ENCODE results near the gene IGFN1.
"Not testable (repeated sequence)": the region's sequence is repeated elsewhere in the genome, so short reads cannot be mapped to it uniquely, and the experiment has no call there.

IGFN1 gene

DNA sequence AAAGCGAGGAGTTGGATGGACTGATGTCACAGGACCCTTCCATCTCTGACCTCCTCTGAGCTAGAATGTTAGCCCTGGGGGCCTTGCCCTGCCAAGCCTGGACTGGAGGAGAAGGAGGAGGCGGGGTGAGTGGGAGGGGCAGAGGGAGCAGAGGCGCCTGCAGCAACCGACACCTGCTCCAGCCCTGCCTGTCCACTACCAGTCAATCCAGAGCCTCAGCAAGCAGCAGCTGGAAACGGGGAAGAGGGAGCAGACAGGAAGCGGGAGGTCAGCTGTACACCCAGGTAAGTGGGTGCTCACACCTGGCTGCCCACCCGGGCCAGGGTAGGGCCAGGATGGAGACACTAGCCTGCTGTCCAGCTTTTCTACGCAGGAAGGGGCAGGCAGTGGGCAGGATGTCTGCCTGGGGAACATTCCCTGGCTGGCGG, at the start of gene IGFN1:
IGFN1 (plus strand) TSS at position 201 of the 428 bp plus-strand sequence. CDS start 2,470 bp downstream, outside the sequence.
- DNase-seq, result no peak

DNA sequence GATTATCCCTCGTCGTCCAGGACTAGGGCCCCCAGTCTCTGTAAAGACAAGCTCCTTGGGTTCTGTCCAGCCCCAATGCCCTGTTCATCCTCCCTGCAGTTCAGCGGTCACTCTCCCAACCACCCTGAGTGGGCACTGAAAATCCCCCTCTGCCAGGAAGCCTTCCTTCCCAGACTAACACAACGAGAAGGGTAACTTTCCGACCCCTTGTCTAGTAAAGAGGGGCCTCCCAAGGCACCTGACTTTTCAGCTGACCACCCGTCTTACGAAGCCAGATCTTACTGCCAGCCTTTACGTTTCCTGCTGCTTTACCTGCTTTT, 49.7 kb upstream of the IGFN1 start:
- no peak for DNase-seq

DNA sequence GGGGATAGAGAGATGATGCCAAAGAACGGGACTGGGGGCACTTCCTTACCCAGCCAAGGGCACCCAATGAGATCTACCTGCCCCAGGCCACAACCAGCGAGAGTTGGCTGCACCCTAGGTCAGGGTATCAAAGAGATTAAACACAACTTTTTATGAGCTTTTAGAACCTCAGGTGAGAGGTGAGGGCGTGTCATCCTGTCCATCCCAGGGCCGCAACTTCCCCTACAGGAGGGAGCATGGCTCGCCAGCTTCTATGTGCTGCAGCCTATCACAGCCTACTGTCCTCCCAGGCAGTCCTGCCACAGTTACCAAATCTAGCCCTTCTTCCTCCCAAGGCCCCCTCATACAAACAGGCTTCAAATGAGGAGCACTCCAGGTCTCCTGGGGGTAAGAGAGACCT, 49.2 kb upstream of the IGFN1 start:
- DNase-seq, result no peak

DNA sequence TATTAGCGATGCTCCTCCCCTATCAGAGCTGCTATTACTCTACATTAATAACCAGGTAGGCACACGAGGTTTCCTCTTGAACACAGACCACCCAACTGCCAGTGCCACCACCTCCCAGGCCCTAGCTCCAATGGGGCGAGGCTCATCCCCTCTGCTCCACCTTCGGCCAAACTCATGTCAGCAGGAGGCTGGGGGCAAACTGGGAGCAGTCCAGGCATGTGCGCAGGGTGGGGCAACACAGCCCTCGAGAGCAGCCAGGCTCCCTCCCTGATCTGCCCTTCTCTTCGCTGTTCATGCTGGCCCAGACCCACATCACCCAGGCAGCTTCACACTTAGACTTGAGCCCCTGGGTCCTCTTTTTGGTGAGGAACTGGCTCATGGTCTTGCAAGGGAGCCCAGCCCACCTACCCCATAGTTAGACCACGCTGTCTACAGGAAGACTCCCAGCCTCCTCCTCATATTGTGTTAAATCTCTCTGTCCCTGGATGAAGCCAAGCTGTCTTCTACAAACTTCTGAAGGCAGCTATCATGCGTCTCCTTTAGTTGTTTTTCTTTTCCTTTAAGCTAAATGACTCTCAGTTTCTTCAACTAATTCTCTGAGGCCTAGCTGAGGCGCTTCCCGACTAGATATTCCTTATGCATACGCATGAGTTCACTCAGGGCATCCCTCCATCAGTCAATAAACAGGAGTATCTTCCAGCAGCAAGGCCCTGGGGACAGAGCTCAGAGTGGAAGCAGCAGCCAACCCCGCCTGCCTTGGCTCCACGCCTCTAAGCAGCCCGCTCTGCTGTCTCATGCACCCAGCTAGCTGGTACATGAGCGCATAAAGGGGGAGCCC, 48.4 kb upstream of the IGFN1 start:
- no peak for DNase-seq

DNA sequence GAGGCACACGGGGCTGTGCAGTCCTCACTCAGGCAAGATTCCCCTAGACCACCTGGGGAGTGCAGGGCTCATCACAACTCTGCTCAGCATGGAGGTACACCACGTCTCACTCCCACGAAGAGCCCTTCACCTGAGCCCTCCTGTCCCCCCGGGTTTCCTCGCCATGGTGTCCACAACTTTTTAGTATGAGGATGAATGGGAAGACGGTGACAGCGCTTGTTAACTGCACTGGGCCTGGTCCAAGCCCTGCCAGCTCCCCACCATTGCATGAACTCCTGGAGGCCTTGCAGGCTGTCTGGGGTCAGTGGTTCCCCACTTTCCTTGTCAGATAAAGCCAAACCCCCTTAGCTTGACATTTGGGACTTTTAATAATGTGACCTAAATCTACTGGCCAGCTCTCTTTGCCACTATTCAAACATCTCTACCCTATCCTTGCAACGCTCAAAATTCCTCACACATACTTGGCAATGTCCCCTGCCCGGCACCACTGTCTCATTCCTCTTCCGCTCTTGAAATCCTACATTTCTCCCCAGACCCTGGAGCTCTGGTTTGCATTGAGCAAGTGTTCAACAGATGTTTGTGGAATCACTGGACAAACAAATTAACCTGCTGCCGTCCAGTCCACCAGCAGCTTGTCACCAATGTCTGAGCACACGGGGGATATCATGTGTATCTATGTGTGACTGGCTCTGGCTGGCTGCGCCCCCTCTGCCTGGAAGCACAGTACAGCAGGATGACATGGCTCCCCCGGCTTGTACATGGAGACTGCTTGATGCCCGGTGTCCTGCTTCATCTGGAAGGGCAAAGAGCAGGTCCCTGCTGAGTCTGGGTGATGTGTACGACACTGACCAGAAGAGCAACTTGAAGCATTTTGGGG, 47.5 kb upstream of the IGFN1 start:
- no peak for DNase-seq

DNA sequence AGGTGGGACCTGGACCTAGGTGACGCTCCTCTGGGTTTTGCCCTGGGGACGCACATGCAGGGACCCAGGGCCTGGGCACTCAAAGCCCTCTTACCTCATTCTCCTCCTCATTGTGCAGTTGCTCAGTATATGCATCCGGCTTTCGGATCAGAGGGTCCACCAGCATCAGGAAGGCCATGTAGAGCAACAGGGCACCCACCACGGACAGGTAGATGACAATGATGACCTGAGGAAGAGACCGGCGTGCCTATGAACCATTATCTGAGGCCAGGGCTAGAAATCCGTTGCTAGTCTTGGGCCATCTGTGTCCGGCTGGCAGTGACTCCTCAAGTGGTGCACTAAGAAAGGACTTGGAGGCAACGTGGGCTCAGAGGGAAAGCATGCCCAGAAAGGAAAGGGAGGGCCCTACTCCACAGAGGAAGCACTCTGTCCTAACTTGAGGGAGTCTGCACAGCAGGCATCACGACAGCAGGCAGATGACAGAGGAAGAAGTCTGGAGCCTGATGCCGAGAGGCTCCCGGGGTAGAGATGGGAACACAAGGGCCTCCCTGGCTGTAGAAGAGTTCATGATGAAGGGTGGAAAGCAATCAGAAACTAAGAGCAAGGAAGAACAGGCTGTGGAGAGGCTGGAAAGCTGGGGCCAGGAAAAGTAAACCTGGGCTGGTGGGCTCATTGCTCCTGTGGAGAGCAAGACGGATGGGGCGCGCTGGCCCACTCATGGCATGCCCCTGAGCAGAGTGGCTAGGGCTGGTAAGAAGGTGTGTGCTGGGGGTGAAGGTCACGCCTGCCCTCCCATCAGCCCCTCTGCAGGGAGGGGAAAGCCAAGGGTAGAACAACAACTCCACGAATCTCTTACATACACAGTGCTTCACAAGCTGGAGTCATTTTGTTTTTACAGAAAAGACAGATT, 46.6 kb upstream of the IGFN1 start:
- no peak for DNase-seq

DNA sequence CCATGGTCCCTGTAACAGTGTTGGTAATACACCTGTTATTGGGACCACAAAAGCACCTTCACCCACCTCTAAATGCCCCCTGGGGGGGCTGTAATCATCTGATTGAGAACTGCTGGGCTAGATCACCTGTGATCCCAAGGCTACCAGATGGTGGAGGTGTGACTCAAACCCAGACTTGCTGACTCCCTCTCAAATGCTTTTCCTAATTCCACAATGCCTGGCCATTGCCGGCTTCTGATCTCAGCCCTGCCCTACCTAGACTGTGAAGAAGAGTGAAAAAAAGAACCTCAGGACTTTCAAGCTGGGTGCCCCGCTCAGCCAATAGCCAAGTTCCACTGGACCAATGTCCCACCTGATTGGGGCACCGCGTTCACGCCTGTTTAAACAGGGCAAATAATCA, 45.9 kb upstream of the IGFN1 start:
- no peak for DNase-seq

DNA sequence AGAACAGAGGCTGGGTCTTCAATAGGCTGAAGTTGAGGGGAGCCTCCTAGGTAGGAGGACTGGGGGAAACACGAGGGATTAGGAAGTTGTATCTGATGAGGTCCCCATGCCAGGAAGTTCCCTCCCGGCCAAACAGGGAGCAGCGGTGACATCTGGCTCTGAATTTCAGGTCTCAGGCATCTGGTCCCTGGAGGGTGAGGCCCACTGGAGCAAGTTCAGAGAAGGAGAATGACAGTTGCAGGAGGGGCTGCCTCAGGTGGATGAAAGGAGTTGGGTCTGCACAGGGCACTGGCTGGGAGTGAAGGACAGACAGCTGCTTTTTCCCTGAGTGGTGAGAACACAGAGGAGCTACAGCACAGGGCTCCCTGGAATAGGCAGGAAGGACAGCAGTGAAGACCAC, 45.5 kb upstream of the IGFN1 start:
- DNase-seq, result no peak

DNA sequence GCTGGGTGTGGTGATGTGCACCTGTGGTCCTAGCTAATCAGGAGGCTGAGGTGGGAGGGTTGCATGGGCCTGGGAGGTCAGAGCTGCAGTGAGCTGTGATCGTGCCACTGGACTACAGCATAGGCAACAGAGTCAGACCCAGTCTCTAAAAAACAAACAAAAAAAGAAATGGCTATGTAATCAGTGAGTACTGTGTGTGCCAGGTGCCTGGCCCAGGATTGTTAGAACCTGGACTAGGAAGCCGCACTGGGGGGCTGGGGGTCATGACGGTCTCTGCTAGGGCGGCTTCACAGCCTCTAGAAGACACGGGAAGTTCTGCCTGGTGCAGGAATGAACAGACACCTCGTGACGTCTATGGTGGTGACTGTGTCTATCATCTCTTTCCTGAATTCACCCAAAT, 44.8 kb upstream of the IGFN1 start:
- DNase-seq, result no peak

DNA sequence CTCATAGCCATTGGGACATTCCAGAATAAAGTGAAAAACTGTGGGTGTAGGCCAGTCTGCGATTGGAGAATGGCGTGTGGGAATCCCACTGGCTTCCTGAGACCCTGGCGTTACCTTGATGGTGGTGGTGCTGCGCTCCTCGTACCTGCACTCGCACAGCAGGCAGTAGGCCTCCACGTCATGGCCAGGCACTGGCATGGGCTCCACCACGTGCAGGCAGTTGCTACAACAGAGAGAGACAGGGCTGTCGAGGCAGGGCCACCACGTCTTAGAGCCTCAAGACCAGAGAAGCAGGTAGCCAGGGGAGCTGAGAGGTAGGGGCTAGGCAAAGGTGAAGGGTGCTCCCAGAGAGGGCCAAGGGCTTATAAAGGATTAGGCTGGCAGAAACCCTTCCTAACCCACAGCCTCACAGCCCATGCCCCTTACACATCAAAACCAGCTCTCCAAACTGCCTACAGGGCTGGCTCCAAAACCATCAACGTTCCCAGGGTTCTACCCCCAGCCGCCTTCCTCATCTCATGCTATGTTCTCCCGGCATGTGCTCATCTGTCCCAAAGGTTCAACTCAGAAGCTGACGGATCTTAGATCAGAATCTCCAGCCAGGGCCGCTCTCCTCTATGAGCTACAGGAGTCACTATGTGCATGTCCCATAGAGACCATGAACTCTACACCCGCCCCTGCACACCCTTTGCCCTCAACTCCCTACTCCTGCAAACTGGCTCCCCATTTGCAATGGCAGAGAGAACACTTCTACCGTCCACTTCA, 43.8 kb upstream of the IGFN1 start:
- no peak for DNase-seq

DNA sequence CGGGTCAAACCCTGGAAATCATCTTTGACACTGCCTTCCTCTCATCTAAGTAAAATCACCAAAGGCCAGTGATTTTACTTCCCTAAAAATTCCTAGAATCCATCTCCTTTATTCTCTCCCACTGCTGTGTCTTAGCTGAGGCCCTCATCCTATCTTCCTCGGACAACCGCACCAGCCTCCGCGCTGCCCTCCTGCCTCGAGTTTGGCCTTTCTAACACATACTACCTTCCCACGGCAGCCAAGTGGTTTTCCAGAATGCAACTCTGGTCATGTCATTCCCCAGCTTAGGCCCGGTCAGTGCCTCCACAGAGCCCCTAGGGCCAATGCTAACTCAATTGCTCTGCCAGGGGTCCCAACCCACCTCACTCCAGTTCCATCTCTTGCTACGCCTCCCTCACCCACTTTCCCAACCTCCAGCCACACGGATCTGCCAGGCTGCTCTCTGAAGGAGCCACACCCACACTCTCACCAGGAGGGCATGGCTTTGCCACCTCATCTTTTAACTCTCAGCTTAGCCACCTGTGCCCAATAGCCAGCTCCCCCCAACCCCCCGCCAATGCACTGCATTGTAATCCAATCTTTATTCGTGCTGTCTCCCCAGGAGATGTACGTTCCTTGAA, 43.1 kb upstream of the IGFN1 start:
- no peak for DNase-seq

DNA sequence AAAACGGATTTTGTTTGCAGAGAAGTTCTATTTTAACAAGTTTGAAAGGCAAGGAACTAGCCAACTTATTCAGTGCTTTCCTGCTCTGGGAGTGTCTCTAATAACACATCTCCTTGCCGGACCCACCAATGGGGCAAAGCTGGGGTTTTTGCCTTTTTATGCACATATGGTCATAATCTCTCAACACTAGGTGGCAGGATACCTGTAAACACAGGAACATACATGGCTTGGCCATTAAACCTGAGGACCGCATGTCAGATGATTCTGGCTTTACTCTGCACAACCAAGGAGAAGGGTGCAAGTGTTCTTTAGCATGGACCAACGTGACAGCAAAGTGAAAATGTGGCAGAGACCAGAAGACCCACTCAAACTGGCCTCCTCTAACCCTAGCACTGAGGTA, 41.2 kb upstream of the IGFN1 start:
- DNase-seq, result peak; percentile 50

DNA sequence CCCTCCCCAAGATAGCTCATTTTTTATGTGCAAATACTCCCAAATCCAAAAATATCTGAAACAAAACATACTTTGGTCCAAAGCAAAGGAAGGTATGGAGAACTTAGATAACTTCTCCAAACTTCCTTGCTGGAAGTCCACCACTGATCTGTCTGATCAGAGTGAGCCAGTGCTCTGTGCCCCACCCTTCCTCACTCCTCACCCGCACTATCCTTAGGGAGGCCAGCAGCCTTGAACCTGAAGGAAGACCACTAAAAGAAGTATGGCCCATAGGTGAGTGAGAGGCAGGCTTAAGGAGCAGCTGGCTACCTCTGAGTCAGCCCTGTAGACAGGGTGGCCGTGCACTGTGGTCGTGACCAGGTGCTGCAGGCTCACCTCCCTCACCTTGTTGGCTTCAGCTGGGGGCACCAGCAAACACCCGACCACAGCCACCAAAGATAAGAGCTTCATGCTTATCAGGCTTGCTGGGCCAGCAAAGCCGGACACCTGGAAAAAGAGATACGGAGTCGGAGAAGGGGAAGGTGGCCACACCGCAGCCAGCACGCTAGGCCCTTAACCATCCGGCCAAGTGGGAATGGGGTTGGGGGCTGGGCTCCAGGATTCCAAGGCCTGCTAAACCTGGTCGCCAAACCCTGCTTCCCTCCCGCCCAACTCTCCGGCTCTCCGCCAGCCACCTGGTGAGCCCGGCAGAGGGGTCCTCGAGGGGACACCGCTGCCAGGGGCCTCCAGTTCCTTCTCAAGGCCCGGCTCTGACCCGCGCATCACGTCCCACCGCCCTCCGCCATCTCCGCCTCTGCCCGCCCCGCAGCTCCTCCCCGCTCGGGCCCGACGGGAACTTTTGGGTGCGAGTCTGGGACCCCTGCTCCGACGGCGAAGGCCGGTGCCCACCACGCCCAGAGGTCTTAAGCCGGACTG, 36.9 kb upstream of the IGFN1 start:
- peak; percentile 67 for DNase-seq

DNA sequence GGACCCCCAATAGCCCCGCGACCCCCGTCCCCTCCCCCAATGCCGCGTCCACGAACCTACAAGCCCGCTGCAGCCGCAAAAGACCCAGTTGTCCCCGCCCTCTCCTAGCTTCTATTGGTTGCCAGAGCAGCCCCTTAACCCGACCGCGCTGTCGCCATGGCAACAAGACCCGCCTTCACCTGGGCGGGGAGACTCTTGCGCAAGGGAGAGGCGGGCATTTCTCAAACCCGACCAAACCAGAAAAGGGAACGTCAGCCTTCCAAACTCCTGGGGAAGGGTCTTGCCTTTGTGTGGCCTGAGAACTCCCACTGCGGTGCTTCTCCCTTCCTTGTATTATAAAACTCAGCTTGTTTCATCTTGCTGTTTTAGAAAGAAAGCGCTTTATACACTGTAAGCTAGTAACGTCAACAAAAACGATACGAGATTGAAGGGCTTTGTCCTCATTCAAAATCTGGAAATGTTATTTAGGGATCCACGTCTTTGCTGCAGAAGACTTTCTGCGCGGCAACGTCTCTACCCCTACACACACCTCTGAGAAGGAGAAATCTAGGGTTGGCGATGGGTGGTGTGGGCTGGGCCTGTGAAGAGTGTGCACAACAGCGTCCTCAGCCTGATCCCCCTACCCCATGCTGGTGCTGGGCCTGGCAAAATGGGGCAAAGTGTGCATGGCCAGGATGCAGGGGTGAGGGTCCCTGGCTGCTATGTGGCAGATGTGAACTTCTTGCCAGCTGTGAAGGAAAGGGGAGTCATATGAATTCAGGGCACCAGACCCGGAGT, 36.0 kb upstream of the IGFN1 start, which contains the start of gene TMEM9:
TMEM9 (minus strand) TSS at position 86 of the 777 bp plus-strand sequence. CDS start 551 bp downstream, outside the sequence.
- peak; percentile 98 for DNase-seq

DNA sequence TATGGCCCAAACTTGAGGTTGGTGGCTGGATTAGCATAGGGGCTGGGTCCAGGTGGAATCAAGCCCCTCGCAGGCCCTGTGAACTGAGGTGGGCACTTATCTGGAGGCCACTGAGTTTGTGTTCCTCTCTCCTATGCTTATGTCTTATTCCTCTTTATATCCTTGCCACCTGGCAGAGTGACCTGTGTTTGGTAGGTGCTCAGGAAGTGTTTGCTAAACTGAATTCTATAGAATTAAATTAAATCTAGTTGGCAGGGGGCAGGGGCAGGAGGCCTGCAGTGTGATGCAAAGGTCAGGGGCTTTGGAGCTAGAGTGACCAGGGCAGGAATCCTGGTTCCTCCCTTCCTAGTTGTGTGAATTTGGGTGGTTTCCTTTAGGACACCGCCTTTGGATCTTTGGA, 35.3 kb upstream of the IGFN1 start:
- no peak for DNase-seq

DNA sequence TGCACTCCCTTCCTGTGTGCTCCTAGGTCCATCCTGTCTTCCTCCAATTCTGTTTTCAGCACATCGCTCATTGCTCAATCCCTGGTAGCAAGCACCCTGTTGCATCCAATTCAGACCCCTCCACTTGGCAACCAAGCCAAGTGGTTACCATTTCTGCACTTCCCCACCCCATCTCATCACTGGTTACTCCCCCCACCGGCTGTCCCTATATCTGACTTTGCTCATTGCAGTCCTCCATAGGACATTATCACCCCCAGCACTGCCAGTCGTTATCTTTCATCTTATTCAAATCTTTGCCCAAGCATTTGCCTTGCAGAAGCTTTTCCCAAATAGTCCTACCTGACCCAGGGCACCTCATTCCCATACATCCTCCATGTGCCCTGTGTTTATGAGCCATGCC, 34.3 kb upstream of the IGFN1 start:
- DNase-seq, result no peak

DNA sequence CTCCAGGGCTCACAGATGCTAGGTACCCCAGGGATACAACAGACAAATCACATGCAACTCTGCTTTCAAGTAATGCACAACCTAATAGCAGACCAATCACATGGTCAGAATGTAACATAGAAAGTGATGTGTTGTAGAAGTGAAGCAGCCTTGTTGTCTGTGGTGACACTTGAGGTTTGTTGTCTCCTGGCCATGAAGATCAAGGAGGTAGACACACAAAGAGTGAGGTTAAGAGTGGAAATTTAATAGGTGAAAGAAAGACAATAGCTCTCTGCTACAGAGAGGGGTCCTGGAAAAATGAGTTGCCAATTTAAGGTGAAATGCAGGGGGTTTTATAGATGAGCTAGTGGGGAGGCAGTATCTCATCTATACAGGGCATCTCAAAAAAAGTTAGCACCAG, 33.8 kb upstream of the IGFN1 start:
- no peak for DNase-seq

DNA sequence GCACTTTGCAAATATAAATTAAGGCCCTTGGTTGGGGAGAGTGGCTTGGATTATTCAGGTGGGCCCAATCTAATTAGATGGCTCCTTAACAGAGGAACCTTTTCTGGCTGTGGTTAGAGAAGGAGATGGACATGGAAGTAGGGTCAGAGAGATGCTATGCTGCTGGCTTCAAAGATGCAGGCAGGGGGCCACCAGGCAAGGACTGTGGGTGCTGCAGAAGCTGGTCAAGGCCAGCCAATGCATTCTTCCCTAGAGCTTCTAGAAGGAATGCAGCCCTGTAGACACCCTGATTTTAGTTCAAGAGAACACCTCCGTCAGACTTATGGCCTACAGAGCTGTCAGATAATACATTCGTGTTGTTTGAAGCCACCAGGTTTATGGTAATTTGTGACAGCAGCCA, 32.7 kb upstream of the IGFN1 start:
- no peak for DNase-seq

DNA sequence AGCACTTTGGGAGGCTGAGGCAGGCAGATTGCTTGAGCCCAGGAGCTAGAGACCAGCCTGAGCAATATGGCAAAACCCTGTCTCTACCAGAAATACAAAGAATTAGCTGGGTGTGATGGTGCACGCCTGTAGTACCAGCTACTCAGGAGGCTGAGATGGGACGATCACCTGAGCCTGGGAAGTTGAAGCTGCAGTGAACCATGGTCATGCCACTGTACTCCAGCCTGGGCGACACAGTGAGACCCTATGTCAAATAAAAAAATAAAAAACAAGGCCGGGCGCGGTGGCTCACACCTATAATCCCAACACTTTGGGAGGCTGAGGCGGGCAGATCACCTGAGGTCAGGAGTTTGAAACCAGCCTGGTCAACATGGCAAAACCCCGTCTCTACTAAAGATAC, 27.6 kb upstream of the IGFN1 start:
- not testable (repeated sequence) for DNase-seq

DNA sequence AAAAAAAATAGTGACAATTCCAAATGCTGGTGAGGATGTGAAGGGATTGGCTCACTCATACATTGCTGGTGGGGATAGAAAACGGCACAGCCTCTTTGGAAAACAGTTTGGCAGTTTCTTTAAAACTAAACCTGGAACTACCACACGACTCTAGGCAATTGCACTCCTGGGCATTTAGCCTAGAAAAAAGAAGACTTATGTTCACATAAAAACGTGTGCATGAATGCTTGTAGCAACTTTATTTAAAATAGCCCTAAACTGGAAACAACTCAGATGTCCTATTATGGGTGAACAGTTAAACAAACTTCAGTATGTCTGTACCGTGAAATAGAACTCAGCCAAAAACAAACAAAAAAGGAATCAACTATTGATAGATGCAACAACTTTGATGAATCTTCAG, 26.9 kb upstream of the IGFN1 start:
- DNase-seq, result no peak

Data from NCI-H1048 (cell line).